Measurements from ENCODE around the gene EXOC3L1.

The EXOC3L1 gene

GRCh38 chr16:67185651-67186134, 4.2 kb downstream of the EXOC3L1 start:
- TF ChIP-seq CTCF (IDR thresholded peaks at IDR 0.05): no peak; the same call in 1 of the 2 replicates

- peak; percentile 45 for TF ChIP-seq CTCF (IDR thresholded peaks at IDR 0.05)
These were observed 4.8 kb downstream of the EXOC3L1 start for GRCh38 chr16:67184995-67185650.

GRCh38 chr16:67184453-67184994, 5.4 kb downstream of the EXOC3L1 start:
- TF ChIP-seq CTCF (IDR thresholded peaks at IDR 0.05): no peak

GRCh38 chr16:67183627-67184452, 6.1 kb downstream of the EXOC3L1 start, which contains the start of gene MATCAP1:
Gene MATCAP1 (minus strand): TSS chr16:67183963. CDS start chr16:67180610, 3,353 bp downstream.
- TF ChIP-seq CTCF (IDR thresholded peaks at IDR 0.05): no peak

- no peak for TF ChIP-seq CTCF (IDR thresholded peaks at IDR 0.05)
These were observed 6.7 kb downstream of the EXOC3L1 start for GRCh38 chr16:67183284-67183626.

- TF ChIP-seq CTCF (IDR thresholded peaks at IDR 0.05): no peak
These were observed 7.6 kb downstream of the EXOC3L1 start for GRCh38 chr16:67182288-67182687.

GRCh38 chr16:67181346-67181745, 8.6 kb downstream of the EXOC3L1 start:
- no peak for TF ChIP-seq CTCF (IDR thresholded peaks at IDR 0.05)
